Mesothelial cell of epicardium (in vitro differentiated cells): Measurements from ENCODE around the gene PLA2G4C. TPM values are rescaled to one million over a fixed set of nuclear protein-coding genes. Genes with fewer than 3 reads are reported as not detected.

Experiments
- DNase-seq, 2 experiments: peaks; one replicate each; pipeline ENCODE4 v3.0.0; 2021; ENCODE audit warnings: low spot score in 2 of 2; ENCODE audit not compliant: unreplicated experiment in 2 of 2
- H3K27ac Mint-ChIP-seq: 2 replicates; pipeline ENCODE4 v1.8.0; 2021; ENCODE audit warnings: mixed read lengths
- H3K27me3 Mint-ChIP-seq: 2 replicates; pipeline ENCODE4 v1.8.0; 2021; ENCODE audit warnings: low read depth, mixed read lengths
- H3K36me3 Mint-ChIP-seq: 2 replicates; pipeline ENCODE4 v1.8.0; 2021; ENCODE audit warnings: mixed read lengths
- H3K4me1 Mint-ChIP-seq: 2 replicates; pipeline ENCODE4 v1.8.0; 2021; ENCODE audit warnings: mixed read lengths
- H3K4me3 Mint-ChIP-seq: 2 replicates; pipeline ENCODE4 v1.8.0; 2021; ENCODE audit warnings: mild to moderate bottlenecking, moderate library complexity, mixed read lengths
- H3K9me3 Mint-ChIP-seq: 2 replicates; pipeline ENCODE4 v1.8.0; 2021; ENCODE audit warnings: mixed read lengths
- CTCF ChIP-seq: fragments of 200-600 bp; sonication (generic); IDR thresholded peaks from one replicate; pipeline ENCODE4 v1.5.0; 2021; ENCODE audit warnings: antibody characterized with exemption; ENCODE audit not compliant: unreplicated experiment
- total RNA-seq: library from RNA; stranded (reverse); gene quantifications from 3 replicates; pipeline ENCODE4 v1.2.1, GENCODE V29; 2021

The PLA2G4C gene
- total RNA-seq, 1 donor from 2014 or later, result 2.5 TPM

- H3K27me3 Mint-ChIP-seq, result no peaks in the 10 kb centered on the region
- H3K4me3 Mint-ChIP-seq, result no peak overlapping the region
- H3K4me1 Mint-ChIP-seq, result no peaks in the 10 kb centered on the region
- no peak for DNase-seq
- no peak overlapping the region for H3K27ac Mint-ChIP-seq
- peaks cover 34% of the 10 kb centered on the region for H3K36me3 Mint-ChIP-seq
- TF ChIP-seq CTCF, result no peak
- no peaks in the 10 kb centered on the region for H3K9me3 Mint-ChIP-seq
Observed at GRCh38 chr19:48133094-48133493, 22.5 kb upstream of the PLA2G4C start.

GRCh38 chr19:48127561-48127960 lies 16.9 kb upstream of the PLA2G4C start:
- no peak for DNase-seq
- H3K4me3 Mint-ChIP-seq, result no peak overlapping the region
- TF ChIP-seq CTCF, result no peak
- peaks cover 55% of the 10 kb centered on the region for H3K36me3 Mint-ChIP-seq
- peaks cover 3% of the 10 kb centered on the region for H3K9me3 Mint-ChIP-seq
- no peaks in the 10 kb centered on the region for H3K4me1 Mint-ChIP-seq
- no peaks in the 10 kb centered on the region for H3K27me3 Mint-ChIP-seq
- H3K27ac Mint-ChIP-seq, result no peak overlapping the region

- Mint-ChIP-seq H3K36me3 (peaks cover 60% of the 10 kb centered on the region), H3K27me3 (no peaks in the 10 kb centered on the region), H3K4me3 (no peak overlapping the region), H3K9me3 (peaks cover 3% of the 10 kb centered on the region), H3K4me1 (no peaks in the 10 kb centered on the region), H3K27ac (no peak overlapping the region)
- TF ChIP-seq CTCF, result no peak
- DNase-seq, result no peak
Observed at GRCh38 chr19:48123907-48124651, 13.5 kb upstream of the PLA2G4C start.

- TF ChIP-seq CTCF, result no peak
- H3K27me3 Mint-ChIP-seq, result no peaks in the 10 kb centered on the region
- DNase-seq, result no peak
- H3K4me1 Mint-ChIP-seq, result no peaks in the 10 kb centered on the region
- H3K36me3 Mint-ChIP-seq, result peaks cover 56% of the 10 kb centered on the region
- H3K27ac Mint-ChIP-seq, result no peak overlapping the region
- H3K4me3 Mint-ChIP-seq, result no peak overlapping the region
- H3K9me3 Mint-ChIP-seq, result no peaks in the 10 kb centered on the region
Observed at GRCh38 chr19:48122421-48122820, 11.8 kb upstream of the PLA2G4C start.

GRCh38 chr19:48121909-48122371 lies 11.3 kb upstream of the PLA2G4C start:
- no peak for TF ChIP-seq CTCF
- peaks cover 53% of the 10 kb centered on the region for H3K36me3 Mint-ChIP-seq
- H3K4me1 Mint-ChIP-seq, result no peaks in the 10 kb centered on the region
- H3K9me3 Mint-ChIP-seq, result no peaks in the 10 kb centered on the region
- H3K4me3 Mint-ChIP-seq, result no peak overlapping the region
- no peak overlapping the region for H3K27ac Mint-ChIP-seq
- H3K27me3 Mint-ChIP-seq, result no peaks in the 10 kb centered on the region
- DNase-seq, result no peak

- Mint-ChIP-seq H3K27ac (no peak overlapping the region), H3K4me3 (no peak overlapping the region), H3K4me1 (no peaks in the 10 kb centered on the region), H3K9me3 (no peaks in the 10 kb centered on the region), H3K27me3 (no peaks in the 10 kb centered on the region), H3K36me3 (peaks cover 49% of the 10 kb centered on the region)
- no peak for DNase-seq
- TF ChIP-seq CTCF, result no peak
Observed at GRCh38 chr19:48121066-48121465, 10.4 kb upstream of the PLA2G4C start.
